HG03196 (cell line): ENCODE results near the gene GRIP1.

Experiments
- ATAC-seq: cut with Tn5 transposase; IDR thresholded peaks from one replicate; pipeline ENCODE4 v1.9.1; 2021; ENCODE audit not compliant: unreplicated experiment

The GRIP1 gene

GRCh38 chr12:66653796-66654195, 25.1 kb downstream of the GRIP1 start:
- no peak for ATAC-seq

- no peak for ATAC-seq
Observed at GRCh38 chr12:66648033-66648735, 30.7 kb downstream of the GRIP1 start.

GRCh38 chr12:66647034-66647691, 31.7 kb downstream of the GRIP1 start:
- ATAC-seq = no peak

- ATAC-seq = no peak
Observed at GRCh38 chr12:66644151-66644550, 34.7 kb downstream of the GRIP1 start.

- no peak for ATAC-seq
Observed at GRCh38 chr12:66640691-66641460, 38.0 kb downstream of the GRIP1 start.

GRCh38 chr12:66638666-66639065, 40.2 kb downstream of the GRIP1 start:
- ATAC-seq = no peak

- ATAC-seq = no peak
Observed at GRCh38 chr12:66637699-66638301, 41.1 kb downstream of the GRIP1 start.

- ATAC-seq = no peak
Observed at GRCh38 chr12:66636771-66637170, 42.1 kb downstream of the GRIP1 start.

GRCh38 chr12:66633676-66634075, 45.2 kb downstream of the GRIP1 start:
- ATAC-seq = no peak

GRCh38 chr12:66629138-66629870, 49.6 kb downstream of the GRIP1 start:
- no peak for ATAC-seq

- ATAC-seq = no peak
Observed at GRCh38 chr12:66627988-66628317, 50.9 kb downstream of the GRIP1 start.

GRCh38 chr12:66627270-66627987, 51.4 kb downstream of the GRIP1 start:
- no peak for ATAC-seq

- peak; percentile 57 for ATAC-seq
Observed at GRCh38 chr12:66624806-66625205, 54.1 kb downstream of the GRIP1 start.

GRCh38 chr12:66623455-66623854, 55.4 kb downstream of the GRIP1 start:
- ATAC-seq = no peak

GRCh38 chr12:66620688-66621087, 58.2 kb downstream of the GRIP1 start:
- no peak for ATAC-seq

- no peak for ATAC-seq
Observed at GRCh38 chr12:66620026-66620425, 58.9 kb downstream of the GRIP1 start.

- no peak for ATAC-seq
Observed at GRCh38 chr12:66617991-66618390, 60.9 kb downstream of the GRIP1 start.

GRCh38 chr12:66612090-66612775, 66.6 kb downstream of the GRIP1 start:
- no peak for ATAC-seq

GRCh38 chr12:66607147-66607546, 71.7 kb downstream of the GRIP1 start:
- ATAC-seq = no peak

- no peak for ATAC-seq
Observed at GRCh38 chr12:66605293-66605692, 73.6 kb downstream of the GRIP1 start.
